Vagina (tissue), 2 donors: ENCODE measurements around the gene CEACAM21.

Experiments
- CTCF ChIP-seq, 3 experiments: fragments of 450-650 bp in 2 of 3; fragments of 200-600 bp in 1 of 3; sonication (generic) in 1 of 3; IDR thresholded peaks; one replicate each; pipeline ENCODE4 v1.5.1; 2017 to 2019; ENCODE audit warnings: antibody characterized with exemption in 3 of 3, mild to moderate bottlenecking in 2 of 3, moderate library complexity in 2 of 3
- POLR2A ChIP-seq, 2 donors: fragments of 450-650 bp; IDR thresholded peaks; one replicate each; pipeline ENCODE4 v1.6.1; 2017; ENCODE audit warnings: antibody characterized with exemption in 2 of 2, mild to moderate bottlenecking in 2 of 2, moderate library complexity in 2 of 2

GRCh38 chr19:41563854-41564514 lies 12.0 kb upstream of the CEACAM21 start:
- TF ChIP-seq POLR2A (IDR thresholded peaks at IDR 0.05) (no peak), CTCF (IDR thresholded peaks at IDR 0.05) (no peak)
